ENCODE data around the gene PTGES2.
A peak's percentile ranks its signal among the peaks of the same experiment; 100 is the strongest.
"Not testable (repeated sequence)": the region's sequence is repeated elsewhere in the genome, so short reads cannot be mapped to it uniquely, and the experiment has no call there.

PTGES2 gene

GRCh38 chr9:128136816-128137793 lies 9.6 kb upstream of the PTGES2 start:
- DNase-seq (ENCODE audit: low read depth in 2 of 2) = no peak

GRCh38 chr9:128135561-128135960 lies 8.0 kb upstream of the PTGES2 start:
- DNase-seq (ENCODE audit: low read depth in 2 of 2) = not testable (repeated sequence)

- not testable (repeated sequence) for DNase-seq (ENCODE audit: low read depth in 2 of 2)
Observed at GRCh38 chr9:128132139-128132538, 4.6 kb upstream of the PTGES2 start.

- not testable (repeated sequence) for DNase-seq (ENCODE audit: low read depth in 2 of 2)
Observed at GRCh38 chr9:128131346-128131745, 3.8 kb upstream of the PTGES2 start.

- DNase-seq (ENCODE audit: low read depth in 2 of 2) = not testable (repeated sequence)
Observed at GRCh38 chr9:128130651-128131050, 3.1 kb upstream of the PTGES2 start.

- peak in 1 of 2 donors; percentile 51 for DNase-seq (ENCODE audit: low read depth in 2 of 2)
Observed at GRCh38 chr9:128129976-128130590, 2.6 kb upstream of the PTGES2 start.

GRCh38 chr9:128128836-128129590 lies 1.5 kb upstream of the PTGES2 start:
- DNase-seq (ENCODE audit: low read depth in 2 of 2) = no peak

GRCh38 chr9:128127990-128128835 lies 684 bp upstream of the PTGES2 start:
- DNase-seq (ENCODE audit: low read depth in 2 of 2) = peak; percentile 68 to 73

- no peak for DNase-seq (ENCODE audit: low read depth in 2 of 2)
Observed at GRCh38 chr9:128125580-128126354, 1.8 kb downstream of the PTGES2 start.

- DNase-seq (ENCODE audit: low read depth in 2 of 2) = peak; percentile 32 to 33
Observed at GRCh38 chr9:128124873-128125579, 2.5 kb downstream of the PTGES2 start.

- no peak for DNase-seq (ENCODE audit: low read depth in 2 of 2)
Observed at GRCh38 chr9:128124451-128124850, 3.1 kb downstream of the PTGES2 start.

GRCh38 chr9:128123451-128124080 lies 4.0 kb downstream of the PTGES2 start:
- no peak for DNase-seq (ENCODE audit: low read depth in 2 of 2)

- DNase-seq (ENCODE audit: low read depth in 2 of 2) = no peak
Observed at GRCh38 chr9:128122809-128123175, 4.7 kb downstream of the PTGES2 start.

GRCh38 chr9:128121924-128122808 lies 5.4 kb downstream of the PTGES2 start:
- DNase-seq (ENCODE audit: low read depth in 2 of 2) = no peak

GRCh38 chr9:128121466-128121810 lies 6.1 kb downstream of the PTGES2 start:
- DNase-seq (ENCODE audit: low read depth in 2 of 2) = no peak

GRCh38 chr9:128120741-128121465 lies 6.6 kb downstream of the PTGES2 start:
- no peak for DNase-seq (ENCODE audit: low read depth in 2 of 2)

GRCh38 chr9:128120061-128120740 lies 7.3 kb downstream of the PTGES2 start:
- DNase-seq (ENCODE audit: low read depth in 2 of 2) = no peak

Data from stimulated activated CD8-positive, alpha-beta memory T cell treated with anti-CD3 and anti-CD28 coated beads, Interleukin-2, amount 100 ng/mL, for 48 hours (primary cell).